Choroid plexus epithelial cell (primary cell): Measurements from ENCODE around the gene CEP44.
"Not testable (repeated sequence)": the region's sequence is repeated elsewhere in the genome, so short reads cannot be mapped to it uniquely, and the experiment has no call there.

ENCODE experiments used
- DNase-seq: peaks from one replicate; pipeline ENCODE4 v3.0.0-alpha.2; 2010; ENCODE audit warnings: low read depth
- H3K4me3 ChIP-seq: 2 replicates; pipeline ENCODE4 v1.5.1; 2011; ENCODE audit warnings: low read depth, mild to moderate bottlenecking, control low read depth, low read length, moderate library complexity
- CTCF ChIP-seq: conservative IDR thresholded peaks from 2 replicates; pipeline ENCODE4 v1.5.1; 2011; ENCODE audit warnings: low read depth, mild to moderate bottlenecking, control low read depth, inconsistent platforms, low read length, moderate library complexity

CEP44 gene

GRCh38 chr4:174252412-174252811 is 31.3 kb upstream of the CEP44 start:
- H3K4me3 ChIP-seq = no peak overlapping the region
- TF ChIP-seq CTCF = no peak
- DNase-seq = no peak

- DNase-seq = no peak
- TF ChIP-seq CTCF = no peak
- no peak overlapping the region for H3K4me3 ChIP-seq
Observed at GRCh38 chr4:174254613-174255012, 29.1 kb upstream of the CEP44 start.

- no peak for DNase-seq
- no peak for TF ChIP-seq CTCF
- H3K4me3 ChIP-seq = no peak overlapping the region
Observed at GRCh38 chr4:174255374-174255773, 28.3 kb upstream of the CEP44 start.

GRCh38 chr4:174255786-174256185 is 27.9 kb upstream of the CEP44 start:
- peak; percentile 94 for DNase-seq
- no peak overlapping the region for H3K4me3 ChIP-seq
- no peak for TF ChIP-seq CTCF

- no peak overlapping the region for H3K4me3 ChIP-seq
- no peak for TF ChIP-seq CTCF
- DNase-seq = peak; percentile 65
Observed at GRCh38 chr4:174256277-174256713, 27.4 kb upstream of the CEP44 start.

- no peak for TF ChIP-seq CTCF
- no peak for DNase-seq
Observed at GRCh38 chr4:174259580-174259979, 24.1 kb upstream of the CEP44 start.

GRCh38 chr4:174260099-174260498 is 23.6 kb upstream of the CEP44 start:
- DNase-seq = peak; percentile 92
- TF ChIP-seq CTCF = no peak
- no peak overlapping the region for H3K4me3 ChIP-seq

More at GRCh38 chr4:174259580-174259979, 24.1 kb upstream of the CEP44 start:
- H3K4me3 ChIP-seq = no peak overlapping the region

GRCh38 chr4:174261432-174261831 is 22.3 kb upstream of the CEP44 start:
- DNase-seq, H3K4me3 ChIP-seq: not testable (repeated sequence)
